ENCODE measurements around the gene TRIM65. TPM values are rescaled to one million over a fixed set of nuclear protein-coding genes. Genes with fewer than 3 reads are reported as not detected.

Gene TRIM65
- total RNA-seq, 2 donors from 2014 or later: 12.8 to 15.7 TPM

DNA sequence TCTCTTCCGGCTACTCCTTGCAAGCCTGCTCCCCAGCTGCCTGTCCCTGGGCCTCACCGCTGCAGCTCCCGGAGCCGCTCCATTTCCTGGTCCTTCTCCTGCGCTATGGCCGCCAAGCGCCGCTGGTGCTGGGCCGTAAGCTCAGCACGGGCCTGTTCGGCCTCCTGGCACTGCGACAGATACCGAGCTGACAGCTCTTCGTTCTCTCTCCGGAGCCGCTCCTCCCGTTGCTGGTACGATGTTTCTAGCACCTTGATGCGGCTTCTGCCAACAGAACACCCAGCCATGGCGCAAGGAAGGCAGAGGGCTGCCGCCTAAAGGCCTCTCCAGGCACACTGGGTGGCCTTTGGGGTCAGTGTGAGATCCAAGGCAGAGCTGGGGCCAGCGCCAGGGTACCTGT, 22.9 kb upstream of the TRIM65 start:
- intact Hi-C loops (cut with DNase I): no loop called here
- DNase-seq (ENCODE audit: low spot score): peak; percentile 69

DNA sequence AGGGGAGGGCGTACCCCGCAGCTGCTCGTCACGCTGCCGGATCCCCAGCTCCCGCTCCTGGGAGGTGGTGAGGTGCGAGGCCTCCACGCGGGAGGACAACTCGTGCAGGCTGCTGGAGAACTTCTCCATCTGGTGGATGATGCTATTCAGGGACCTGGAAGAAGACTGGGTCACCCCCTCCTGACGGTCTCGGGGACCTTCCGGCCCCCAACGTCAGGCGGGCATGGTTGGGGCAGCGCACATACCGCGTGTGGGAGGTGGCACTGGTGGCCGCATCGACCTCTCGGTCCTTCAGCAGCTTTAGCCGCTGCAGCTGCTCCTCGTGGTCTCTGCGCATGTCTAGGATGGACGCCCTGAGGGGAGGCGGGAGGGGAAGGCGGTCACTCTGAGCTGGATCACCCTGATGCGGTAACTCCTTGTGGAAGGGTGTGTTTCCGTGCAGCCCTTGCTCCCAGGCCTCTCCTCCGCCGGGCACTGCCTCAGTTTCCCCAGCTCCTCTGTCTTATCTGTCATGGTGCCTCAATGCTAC, 21.2 kb upstream of the TRIM65 start:
- DNase-seq (ENCODE audit: low spot score): no peak
- intact Hi-C loops (cut with DNase I): no loop called here

GRCh38 chr17:75917141-75917916, 20.6 kb upstream of the TRIM65 start:
- DNase-seq (ENCODE audit: low spot score): no peak
- intact Hi-C loops (cut with DNase I): no loop called here

DNA sequence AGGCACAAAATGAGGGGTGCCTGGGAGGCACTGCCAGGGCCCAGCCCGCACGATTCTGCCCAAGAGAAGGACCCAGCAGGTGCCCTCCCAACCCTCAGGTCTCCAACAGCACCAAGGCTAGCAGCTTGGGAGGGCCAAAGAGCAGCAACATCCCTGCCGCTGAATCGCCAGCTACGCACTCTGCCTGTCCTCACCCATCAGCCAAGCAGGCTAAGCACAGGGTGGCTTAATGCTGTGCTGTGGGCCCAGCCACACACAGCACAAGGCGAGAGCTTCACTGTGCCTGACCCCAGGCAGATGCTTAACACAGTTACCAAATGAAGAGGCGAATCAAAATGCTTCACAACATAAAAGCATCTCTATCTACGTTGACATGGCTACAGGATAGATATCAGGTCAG, 18.5 kb upstream of the TRIM65 start:
- DNase-seq (ENCODE audit: low spot score): no peak
- intact Hi-C loops (cut with DNase I): no loop called here

DNA sequence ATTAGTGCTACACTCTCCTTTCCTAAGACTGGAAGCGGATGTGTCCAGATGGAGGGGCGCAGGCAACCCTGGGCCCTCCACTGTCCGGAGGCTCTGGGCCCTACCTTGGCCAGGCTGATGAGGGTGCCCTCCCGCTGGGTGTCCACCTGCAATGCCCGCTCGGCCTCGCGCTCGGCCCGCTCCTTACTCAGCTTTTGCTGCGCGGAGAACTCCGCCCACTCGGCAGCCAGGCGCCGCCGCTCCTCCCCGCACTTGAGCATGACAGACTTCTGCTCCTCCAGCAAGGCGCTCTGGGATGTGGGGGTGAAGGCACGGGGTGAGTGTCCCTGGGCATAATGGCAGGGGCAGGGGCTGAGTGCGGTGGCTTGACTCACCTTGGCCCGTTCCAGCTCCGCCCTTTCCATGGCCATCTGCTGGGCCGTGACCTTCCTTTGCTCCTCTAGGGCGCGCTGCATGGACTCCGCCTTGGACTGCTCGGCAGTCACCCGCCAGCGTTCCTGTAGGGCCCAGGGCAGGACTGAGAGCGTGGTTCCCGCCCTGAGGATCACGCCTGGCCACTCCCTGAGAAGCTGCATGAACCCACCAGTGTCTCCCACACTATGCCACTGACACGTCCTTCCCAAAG, 18.0 kb upstream of the TRIM65 start:
- DNase-seq (ENCODE audit: low spot score): peak; percentile 62
- intact Hi-C loops (cut with DNase I): no loop called here

- intact Hi-C loops (cut with DNase I): no loop called here
- DNase-seq (ENCODE audit: low spot score): peak; percentile 77
Measured at GRCh38 chr17:75913537-75914210, 16.9 kb upstream of the TRIM65 start.

- intact Hi-C loops (cut with DNase I): no loop called here
- no peak for DNase-seq (ENCODE audit: low spot score)
Measured at GRCh38 chr17:75910699-75911098, 13.9 kb upstream of the TRIM65 start.

DNA sequence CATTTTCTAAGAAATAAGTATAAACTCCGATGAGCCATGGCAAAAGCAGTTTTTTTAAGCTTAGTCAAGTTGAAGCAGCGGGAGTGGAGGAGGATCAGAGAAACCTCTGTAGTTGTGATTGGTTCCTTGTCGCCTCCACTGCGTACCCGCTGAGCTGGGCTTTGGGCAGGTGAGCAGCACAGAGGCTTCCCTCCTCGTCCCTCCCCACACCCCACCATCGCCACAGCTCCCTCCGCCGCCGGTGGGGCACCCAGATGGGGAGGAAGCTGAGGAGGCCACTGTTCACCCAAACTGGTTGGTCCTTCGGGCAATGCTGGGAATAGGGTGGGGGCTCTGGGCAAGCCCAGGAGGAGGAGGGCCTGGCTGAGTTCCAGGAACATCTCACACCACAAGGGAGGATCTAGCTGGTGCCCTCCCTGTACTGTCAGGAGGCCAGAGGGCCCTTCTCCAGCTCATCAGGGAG, 13.1 kb upstream of the TRIM65 start:
- intact Hi-C loops (cut with DNase I): loop anchor here (5.0 kb wide), 1 partner anchor 97 kb away; no protein-coding TSS in a partner anchor
- DNase-seq (ENCODE audit: low spot score): peak; percentile 79

GRCh38 chr17:75909051-75909811, 12.5 kb upstream of the TRIM65 start:
- peak; percentile 72 for DNase-seq (ENCODE audit: low spot score)

DNA sequence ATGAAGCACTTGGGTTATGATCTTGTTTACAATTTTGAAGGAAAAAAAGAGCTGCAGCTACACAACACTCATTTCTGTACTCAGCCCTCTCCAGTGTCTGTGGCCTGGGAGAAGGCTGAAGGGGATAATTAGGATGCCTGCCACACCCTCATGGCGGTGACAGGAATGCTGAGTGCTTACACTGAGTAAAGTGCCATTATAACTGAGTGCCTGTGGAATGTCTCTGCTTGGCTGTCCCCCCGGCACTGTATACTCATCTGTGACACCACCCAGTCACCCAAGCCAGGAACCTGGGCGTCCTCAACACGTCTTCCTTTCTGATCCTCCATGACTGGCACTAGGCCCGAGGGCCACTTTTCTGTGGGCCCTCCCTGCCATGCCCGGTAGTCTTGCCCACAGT, 11.4 kb upstream of the TRIM65 start:
- intact Hi-C loops (cut with DNase I): loop anchor here (5.0 kb wide), 1 partner anchor 99 kb away; no protein-coding TSS in a partner anchor
- DNase-seq (ENCODE audit: low spot score): no peak

More at GRCh38 chr17:75909051-75909811, 12.5 kb upstream of the TRIM65 start:
- intact Hi-C loops (cut with DNase I): loop anchor here (5.0 kb wide), 1 partner anchor 98 kb away; no protein-coding TSS in a partner anchor

- no peak for DNase-seq (ENCODE audit: low spot score)
- intact Hi-C loops (cut with DNase I): loop anchor here (5.0 kb wide), 1 partner anchor 101 kb away; no protein-coding TSS in a partner anchor
Measured at GRCh38 chr17:75906143-75906884, 9.6 kb upstream of the TRIM65 start.

DNA sequence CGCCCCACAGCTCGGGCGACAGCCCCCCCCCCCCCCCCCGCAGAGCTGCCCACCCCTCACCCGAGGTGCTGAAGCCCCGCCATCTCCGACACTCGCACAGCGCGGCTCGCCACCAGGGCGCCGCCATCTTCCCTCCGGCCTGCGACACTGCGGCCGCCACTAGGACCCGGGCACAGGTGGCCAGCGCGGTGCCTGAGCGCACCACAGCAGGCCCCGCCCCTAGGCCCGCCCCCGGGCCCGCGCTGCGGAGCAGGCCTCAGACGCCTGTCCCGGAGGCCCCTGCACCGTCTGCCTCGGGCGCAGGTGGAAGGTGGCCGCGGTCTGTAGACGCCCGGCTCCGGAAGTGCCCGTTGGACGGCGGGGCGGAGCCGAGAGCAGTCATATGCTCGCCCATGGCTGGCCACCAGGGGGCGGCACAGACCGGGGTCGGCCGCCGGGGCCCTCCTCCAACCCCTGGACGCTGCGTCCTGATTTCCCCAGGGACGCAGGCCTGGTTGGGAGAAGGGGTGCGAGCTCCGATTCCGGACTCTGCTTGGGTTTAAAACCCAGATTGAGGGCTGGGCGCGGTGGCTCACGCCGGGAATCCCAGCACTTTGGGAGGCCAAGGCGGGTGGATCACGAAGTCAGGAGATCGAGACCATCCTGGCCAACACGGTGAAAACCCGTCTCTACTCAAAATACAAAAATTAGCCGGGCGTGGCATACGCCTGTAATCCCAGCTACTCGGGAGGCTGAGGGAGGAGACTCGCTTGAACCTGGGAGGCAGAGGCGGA, 8.2 kb upstream of the TRIM65 start, which contains the start of gene MRPL38:
Gene MRPL38, minus strand, starts transcription at position 136 of the 773 bp plus-strand sequence. Its CDS starts 9 bp downstream, at position 127.
- intact Hi-C loops (cut with DNase I): loop anchor here (5.0 kb wide), 1 partner anchor 102 kb away; no protein-coding TSS in a partner anchor
- peak; percentile 96 for DNase-seq (ENCODE audit: low spot score)

- intact Hi-C loops (cut with DNase I): loop anchor here in 1 of 2 donors (1.0 kb wide), 1 partner anchor 38 kb away; no protein-coding TSS in a partner anchor
- DNase-seq (ENCODE audit: low spot score): no peak
Measured at GRCh38 chr17:75902406-75902805, 5.7 kb upstream of the TRIM65 start.

DNA sequence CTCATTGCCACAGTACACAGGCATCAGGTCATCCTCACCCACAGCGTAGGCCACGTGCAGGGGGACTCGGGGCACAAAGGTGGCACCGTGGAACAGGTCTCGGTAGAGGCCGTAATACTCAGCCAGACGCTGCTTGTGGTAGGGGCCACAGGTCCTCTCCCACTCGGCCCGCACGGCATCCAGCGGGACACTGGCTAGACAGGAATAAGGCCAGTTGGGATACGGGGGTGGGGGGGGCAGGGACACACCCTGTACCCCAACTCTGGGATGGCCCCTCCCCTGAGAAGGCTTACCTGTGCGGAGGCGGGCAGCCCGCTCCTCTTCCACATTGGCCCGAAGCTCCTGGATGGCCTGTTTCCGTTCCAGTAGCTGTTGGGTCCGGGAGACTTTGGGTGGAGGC, 5.0 kb upstream of the TRIM65 start:
- DNase-seq (ENCODE audit: low spot score): peak; percentile 75
- intact Hi-C loops (cut with DNase I): loop anchor here in 1 of 2 donors (1.0 kb wide), 1 partner anchor 39 kb away; no protein-coding TSS in a partner anchor

DNA sequence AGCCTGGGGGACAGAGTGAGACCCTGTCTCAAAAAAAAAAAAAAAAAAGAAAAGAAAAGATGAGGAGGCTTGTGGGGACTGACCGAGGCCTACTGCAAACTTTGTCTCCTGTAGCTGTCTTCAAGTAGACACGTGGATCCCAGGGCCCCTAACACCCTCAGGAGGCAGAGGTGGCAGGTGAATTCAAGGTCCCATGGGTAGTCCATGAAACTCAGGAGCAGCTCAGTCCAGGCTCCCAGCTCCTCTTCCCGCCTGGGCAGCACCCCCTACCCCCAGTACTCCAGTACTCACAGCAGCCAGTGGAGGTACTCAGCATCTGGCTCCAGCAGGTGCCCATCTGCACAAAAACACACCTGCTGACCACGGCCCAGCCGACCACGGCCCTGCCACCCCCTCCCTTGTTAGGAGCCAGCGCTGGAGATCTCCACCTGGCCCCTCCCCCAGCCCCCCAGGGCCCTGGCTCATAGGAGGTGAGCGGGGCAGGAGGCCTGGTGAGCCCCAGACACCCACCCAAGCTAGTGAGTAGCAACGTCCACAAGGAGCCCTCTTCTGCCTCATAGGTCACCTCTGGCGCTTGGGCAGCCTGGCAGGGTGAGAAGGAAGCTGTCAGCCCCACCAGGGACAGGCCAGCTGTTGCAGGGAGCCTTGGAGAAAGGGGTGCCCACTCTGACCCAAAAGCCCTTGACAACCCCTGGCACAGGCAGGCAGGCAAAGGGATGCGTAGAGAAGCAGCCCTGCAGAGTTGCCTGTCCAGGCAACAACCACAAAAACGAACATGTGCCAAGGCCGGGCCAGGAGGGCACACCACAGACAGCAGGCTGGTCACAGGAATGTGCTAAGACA, 4.2 kb upstream of the TRIM65 start:
- no peak for DNase-seq (ENCODE audit: low spot score)
- intact Hi-C loops (cut with DNase I): no loop called here

- intact Hi-C loops (cut with DNase I): no loop called here
Measured at GRCh38 chr17:75899767-75900468, 3.2 kb upstream of the TRIM65 start.

More at GRCh38 chr17:75899767-75900468, 3.2 kb upstream of the TRIM65 start:
- DNase-seq (ENCODE audit: low spot score): no peak
